Colon (tissue), 2 donors: Measurements from ENCODE around the gene ZNF700.
"Not testable (repeated sequence)": the region's sequence is repeated elsewhere in the genome, so short reads cannot be mapped to it uniquely, and the experiment has no call there.

Source experiments
- FAIRE-seq: peaks from 2 replicates; lab custom pipeline; 2012; peaks lifted over from hg19 to GRCh38; lab: Jason Lieb, UNC
- donor health status: control.
- donor health status: control.

Gene ZNF700

DNA sequence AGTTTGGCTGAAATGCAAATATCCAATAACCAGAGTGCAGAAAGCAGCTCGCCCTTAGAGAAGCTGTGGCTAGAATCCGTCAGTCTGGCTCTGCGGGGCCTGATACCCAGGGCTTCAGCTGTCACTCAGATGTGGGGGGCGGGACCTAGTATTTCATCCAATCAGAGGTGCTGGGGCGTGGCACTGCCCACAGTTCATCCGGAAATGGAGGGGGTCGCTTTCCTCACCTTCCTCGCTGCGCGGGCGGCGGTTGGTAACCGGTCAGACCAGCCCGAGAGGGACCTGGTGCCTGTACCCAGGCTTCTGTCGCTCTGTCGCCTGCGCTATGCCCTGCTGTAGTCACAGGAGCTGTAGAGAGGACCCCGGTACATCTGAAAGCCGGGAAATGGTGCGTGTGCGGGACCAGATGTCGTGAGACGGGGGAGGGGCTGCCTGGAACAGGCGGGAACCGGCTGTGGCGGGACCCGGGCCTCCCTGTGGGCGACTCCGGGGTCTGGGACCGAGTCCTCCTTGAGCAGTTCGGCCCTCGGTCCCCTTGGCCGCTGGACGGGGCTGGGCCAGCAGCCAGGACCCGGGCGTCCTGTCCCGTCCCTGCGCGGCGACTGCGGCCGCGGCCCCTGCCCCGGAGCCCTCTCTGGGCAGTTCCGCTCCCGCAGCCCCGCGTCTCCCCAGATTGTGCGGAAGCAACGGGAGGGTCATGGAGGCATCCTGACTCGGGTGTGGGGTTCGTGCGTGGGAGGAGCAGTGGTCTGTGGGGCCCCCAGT, at the start of gene ZNF700:
TSS of gene ZNF700 (plus strand) at position 222 of the 765 bp plus-strand sequence. CDS start at position 326, 104 bp downstream.
- FAIRE-seq, result no peak

DNA sequence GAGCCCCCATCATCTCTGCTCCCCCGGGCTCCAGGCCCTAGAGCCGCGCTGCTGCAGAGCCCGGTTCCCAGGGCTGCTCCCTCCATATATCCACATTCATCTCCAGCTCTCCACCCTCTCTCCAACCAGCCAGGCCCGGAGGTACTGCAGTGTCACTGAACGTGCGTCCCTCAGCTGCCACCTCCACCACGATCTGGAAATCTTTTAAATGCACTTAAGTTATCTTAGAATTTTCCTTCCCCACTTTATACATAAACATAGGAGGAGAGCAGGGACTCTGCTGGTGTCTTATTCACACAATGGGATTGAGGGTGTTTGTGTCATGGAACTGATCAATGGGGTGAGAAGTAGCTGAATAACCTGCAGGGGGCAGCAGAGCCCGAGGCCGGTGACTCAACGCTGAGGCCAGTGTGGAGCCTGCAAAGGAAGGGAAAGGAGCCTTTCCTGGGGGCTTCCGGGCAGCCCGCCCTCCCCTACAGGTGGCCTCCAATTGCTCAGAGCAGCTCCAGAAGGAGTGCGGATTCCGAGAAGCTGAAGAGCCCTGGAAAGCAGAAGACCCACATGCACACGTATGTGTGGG, 45.1 kb upstream of the ZNF700 start:
- not testable (repeated sequence) for FAIRE-seq

GRCh38 chr19:11880598-11880997, 44.3 kb upstream of the ZNF700 start:
- no peak for FAIRE-seq

DNA sequence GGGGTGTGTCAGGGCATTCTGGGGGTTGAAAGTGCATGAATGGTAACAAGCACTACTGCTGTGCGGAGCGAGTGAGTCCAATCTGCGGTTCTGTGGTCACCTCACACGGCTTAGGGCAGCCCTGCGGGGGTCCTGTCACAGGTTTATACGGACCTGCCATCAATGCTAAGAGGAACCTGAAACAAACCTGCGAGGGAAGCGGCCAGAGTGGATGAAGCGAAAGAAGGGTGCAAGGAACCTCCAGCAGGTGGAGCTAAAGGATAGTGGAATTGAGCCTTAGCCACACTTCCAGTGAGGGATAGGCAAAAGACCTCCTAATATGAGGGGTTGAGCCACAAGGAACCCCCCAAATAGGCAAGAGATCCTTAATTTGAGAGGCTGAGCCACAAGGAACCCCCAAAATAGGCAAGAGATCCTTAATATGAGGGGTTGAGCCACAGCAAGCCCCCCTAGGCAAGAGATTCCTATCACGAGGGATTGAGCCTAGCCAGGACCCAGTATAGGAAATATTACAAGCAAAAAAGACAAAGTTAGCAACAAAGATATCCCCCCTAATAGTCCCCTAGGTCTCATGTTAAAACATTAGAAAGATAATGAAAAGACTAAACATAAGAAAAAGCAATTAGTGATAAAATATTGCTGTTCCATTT, 43.6 kb upstream of the ZNF700 start:
- no peak for FAIRE-seq

DNA sequence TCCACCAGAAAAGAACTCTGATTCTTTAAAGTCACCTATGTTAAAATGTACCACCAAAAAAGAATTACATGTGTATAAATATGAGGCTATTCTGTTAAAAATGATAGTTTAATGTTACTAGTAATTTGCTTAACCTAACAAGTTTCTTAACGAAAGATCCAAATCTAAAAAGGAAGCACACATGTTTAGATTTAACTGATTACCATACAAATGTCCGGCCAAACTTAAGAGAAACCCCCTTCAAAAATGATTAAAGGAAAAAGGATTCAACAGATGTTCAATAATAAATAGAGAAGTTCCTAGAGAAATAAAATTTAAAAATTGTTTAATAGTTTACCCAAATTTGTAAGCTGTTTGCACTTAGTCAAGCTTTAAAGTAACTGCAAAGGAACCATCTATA, 42.3 kb upstream of the ZNF700 start:
- FAIRE-seq, result no peak

DNA sequence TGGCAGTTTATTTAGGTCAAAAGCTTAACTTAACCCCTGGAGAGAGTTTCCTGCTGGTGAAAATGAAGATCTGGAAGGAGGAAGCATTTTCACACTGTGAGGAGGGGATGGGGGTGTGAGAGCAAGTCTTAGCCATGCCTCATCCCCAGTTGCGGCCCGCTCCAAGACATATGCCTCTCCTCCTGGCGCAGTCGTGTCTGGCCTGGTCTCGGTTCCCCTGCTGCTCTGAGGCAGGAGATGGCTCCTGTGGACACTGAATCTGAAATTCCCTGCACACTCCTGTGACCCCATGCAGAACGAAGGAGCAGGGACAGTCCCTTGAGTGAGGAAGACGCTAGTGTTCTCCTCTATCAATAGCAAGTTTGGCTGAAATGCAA, 37.7 kb upstream of the ZNF700 start:
- no peak for FAIRE-seq

- no peak for FAIRE-seq
Observed at GRCh38 chr19:11887611-11888531, 37.0 kb upstream of the ZNF700 start, which contains the start of gene ZNF69. TSS of gene ZNF69 (plus strand) at chr19:11887782. CDS start at chr19:11887924, 142 bp downstream.

- FAIRE-seq, result not testable (repeated sequence)
Observed at GRCh38 chr19:11889901-11890300, 35.0 kb upstream of the ZNF700 start.

DNA sequence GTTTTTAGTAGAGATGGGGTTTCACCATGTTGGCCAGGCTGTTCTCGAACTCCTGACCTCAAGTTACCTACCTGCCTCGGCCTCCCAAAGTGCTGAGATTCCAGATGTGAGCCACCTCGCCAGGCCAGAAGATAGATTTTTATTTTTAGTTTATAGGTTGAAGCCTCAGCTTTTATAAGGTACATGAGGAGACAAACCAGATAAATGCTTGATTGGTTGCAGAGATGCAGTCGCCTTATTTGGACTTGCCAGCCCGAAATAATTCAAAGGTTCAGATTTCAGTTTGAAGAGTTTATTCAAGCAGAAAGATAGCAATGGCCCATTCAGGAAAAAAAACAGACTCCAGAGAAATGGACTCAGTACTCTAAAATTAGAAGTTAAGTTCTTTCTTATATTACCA, 34.3 kb upstream of the ZNF700 start:
- no peak for FAIRE-seq

- no peak for FAIRE-seq
Observed at GRCh38 chr19:11894851-11895250, 30.1 kb upstream of the ZNF700 start.

DNA sequence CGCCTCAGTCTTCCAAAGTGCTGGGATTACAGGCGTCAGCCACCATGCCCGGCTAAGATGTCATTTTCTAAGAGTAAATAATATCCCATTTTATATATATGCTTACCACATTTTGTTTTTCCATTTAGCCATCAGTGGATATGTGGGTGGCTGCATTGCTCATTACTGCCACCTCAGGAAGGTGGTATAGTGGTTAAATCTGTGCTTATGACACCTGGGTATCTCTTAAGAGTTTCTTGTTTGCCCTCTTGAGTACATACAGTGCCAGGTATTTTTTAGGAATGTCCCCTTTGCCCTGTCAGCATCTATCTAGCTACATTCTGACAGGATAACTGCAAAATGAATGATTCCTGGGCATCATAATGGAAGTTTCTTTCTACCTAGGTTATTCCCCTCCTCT, 22.7 kb upstream of the ZNF700 start:
- no peak for FAIRE-seq

GRCh38 chr19:11905928-11906327, 19.0 kb upstream of the ZNF700 start:
- FAIRE-seq, result no peak

GRCh38 chr19:11911937-11912336, 13.0 kb upstream of the ZNF700 start:
- not testable (repeated sequence) for FAIRE-seq

DNA sequence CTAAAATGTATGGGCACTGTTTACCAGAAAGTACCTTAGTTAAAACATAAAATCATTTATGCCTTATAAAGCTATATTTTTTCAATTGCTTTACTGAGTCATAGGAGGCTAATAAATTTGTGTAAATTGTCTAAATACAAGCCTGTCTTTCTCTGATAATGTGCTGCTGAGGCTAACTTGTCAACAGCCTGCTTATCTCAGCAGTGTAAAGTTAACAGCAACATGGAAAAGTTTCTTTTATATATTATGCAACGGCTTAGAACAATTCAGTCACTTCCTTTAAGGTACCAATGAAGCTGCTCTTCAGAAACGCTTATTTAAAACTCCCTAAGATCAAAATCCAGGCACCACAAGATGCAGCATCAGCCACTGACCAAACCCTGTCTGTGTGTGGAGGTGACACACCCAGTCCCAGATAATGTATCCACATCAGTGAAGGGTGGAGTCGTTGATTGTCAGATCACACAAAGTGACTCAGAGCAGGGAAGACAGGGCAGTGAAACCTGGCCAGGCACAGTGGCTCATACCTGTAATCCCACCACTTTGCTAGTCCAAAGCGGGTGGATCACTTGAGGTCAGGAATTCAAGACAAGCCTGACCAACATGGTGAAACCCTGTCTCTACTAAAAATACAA, 10.4 kb upstream of the ZNF700 start:
- not testable (repeated sequence) for FAIRE-seq

GRCh38 chr19:11921852-11922495, 2.9 kb upstream of the ZNF700 start:
- no peak for FAIRE-seq

GRCh38 chr19:11925651-11926187, 812 bp downstream of the ZNF700 start:
- not testable (repeated sequence) for FAIRE-seq

DNA sequence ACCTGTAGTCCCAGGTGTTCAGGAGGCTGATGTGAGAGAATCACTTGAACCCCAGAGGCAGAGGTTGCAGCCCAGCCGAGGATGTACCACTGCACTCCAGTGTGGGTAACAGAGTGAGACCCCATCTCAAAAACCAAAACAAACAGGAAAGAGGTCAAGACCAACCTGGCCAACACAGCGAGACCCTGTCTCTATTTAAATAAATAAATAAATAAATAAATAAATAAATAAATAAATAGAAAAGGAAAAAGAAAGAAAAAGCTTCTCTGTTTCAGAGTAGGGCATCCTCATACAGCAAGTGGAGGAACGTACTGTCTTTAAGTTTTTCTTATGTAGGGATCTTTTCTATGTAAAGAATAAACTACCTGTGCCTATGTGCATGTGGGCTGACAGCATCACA, 2.3 kb downstream of the ZNF700 start:
- FAIRE-seq, result no peak

DNA sequence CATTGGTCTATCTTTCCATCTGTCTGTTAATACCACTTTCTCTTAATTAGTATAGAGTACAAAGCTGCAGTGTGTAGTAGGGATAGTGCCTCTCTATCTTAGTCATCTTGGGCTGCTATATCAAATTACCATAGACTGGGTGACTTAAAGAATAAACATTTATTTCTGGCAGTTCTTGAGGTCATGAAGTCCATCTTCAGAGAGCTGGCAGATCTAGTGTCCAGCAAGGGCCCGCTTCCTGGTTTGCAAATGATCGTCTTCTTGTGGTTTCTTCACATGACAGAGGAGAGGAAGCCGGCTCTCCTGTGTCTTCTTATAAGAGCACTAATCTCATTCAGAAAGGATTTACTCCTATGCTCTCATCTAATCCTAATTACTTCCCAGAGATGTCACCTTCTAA, 6.1 kb downstream of the ZNF700 start:
- no peak for FAIRE-seq

- FAIRE-seq, result no peak
Observed at GRCh38 chr19:11931513-11931912, 6.6 kb downstream of the ZNF700 start.

GRCh38 chr19:11935829-11936228, 10.9 kb downstream of the ZNF700 start:
- not testable (repeated sequence) for FAIRE-seq

DNA sequence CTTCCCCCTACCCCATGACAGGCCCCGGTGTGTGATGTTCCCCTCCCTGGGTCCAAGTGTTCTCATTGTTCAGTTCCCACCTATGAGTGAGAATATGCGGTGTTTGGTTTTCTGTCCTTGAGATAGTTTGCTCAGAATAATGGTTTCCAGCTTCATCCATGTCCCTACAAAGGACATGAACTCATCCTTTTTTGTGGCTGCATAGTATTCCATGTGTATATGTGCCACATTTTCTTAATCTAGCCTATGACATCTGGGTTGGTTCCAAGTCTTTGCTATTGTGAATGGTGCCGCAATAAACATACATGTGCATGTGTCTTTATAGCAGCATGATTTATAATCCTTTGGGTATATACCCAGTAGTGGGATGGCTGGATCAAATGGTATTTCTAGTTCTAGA, 13.5 kb downstream of the ZNF700 start:
- not testable (repeated sequence) for FAIRE-seq
